Measurements from ENCODE around the gene CYB5R4. TPM values are rescaled to one million over a fixed set of nuclear protein-coding genes. Genes with fewer than 3 reads are reported as not detected.

The CYB5R4 gene
- polyA plus RNA-seq, 1 of the 3 experiments (the other 2 are of a cell fraction) = 3.3 TPM

DNA sequence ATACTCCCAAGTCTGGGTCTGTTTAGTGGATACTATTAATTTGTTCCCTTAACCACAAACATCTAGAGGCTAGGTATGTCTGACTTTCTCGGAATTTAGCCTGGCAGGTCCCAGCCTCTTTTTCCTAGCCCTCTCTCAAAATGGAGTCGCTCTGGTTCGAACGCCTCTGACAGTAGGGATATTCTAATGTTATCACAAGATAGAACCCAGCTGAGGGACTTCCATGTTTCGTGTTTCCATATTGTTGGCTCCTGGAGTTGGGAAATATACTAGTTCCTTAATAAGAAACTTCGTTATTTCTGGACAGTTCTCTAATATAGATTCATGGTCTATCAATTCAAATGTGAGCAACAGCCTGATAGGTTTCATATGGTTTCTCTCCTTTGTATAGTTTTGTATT is 16.4 kb downstream of the CYB5R4 start:
- Histone ChIP-seq H3K4me1 (ENCODE audit: control insufficient read depth in 1 of 2, insufficient read depth in 2 of 2, low read depth in 1 of 2, low read length in 1 of 2) (peaks cover 0 to 2% of the 10 kb centered on the region in 2 experiments; a peak in 3 of 4 replicates), H4K20me1 (ENCODE audit: insufficient read depth) (peaks cover 4% of the 10 kb centered on the region; the same call in 1 of the 2 replicates), H3K4me3 (ENCODE audit: low read depth in 2 of 2, low read length in 1 of 2) (no peak overlapping the region), H3K36me3 (replicated peaks in 1 of 2; ENCODE audit: control insufficient read depth in 1 of 2, insufficient read depth in 2 of 2, low read length in 1 of 2) (peaks cover 0 to 3% of the 10 kb centered on the region in 2 experiments), H3K9me2 (no peaks in the 10 kb centered on the region), H2AFZ (ENCODE audit: low read depth) (no peak overlapping the region), H3F3A (replicated peaks; ENCODE audit: insufficient read depth) (no peaks in the 10 kb centered on the region), H3K27me3 (ENCODE audit: insufficient read depth) (no peaks in the 10 kb centered on the region), H3K27ac (ENCODE audit: low read depth in 2 of 2, low read length in 1 of 2) (no peak overlapping the region), H3K4me2 (no peak overlapping the region), H3K9ac (no peak overlapping the region), H3K9me3 (no peaks in the 10 kb centered on the region), H3K79me2 (ENCODE audit: insufficient read depth) (0 out of 2 replicates have a peak, but pooled peaks cover 5% of the 10 kb centered on the region)
- DNase-seq = no peak
- WGBS (ENCODE audit: low lambda C conversion rate) = 94% methylated on average over 6 of the region's 6 CpGs
- TF ChIP-seq POLR2AphosphoS5 (IDR thresholded peaks at IDR 0.05; ENCODE audit: low read depth, low read length) (no peak), FOSL2 (IDR thresholded peaks at IDR 0.05; ENCODE audit: borderline replicate concordance, low read depth) (no peak), EZH2phosphoT487 (IDR thresholded peaks at IDR 0.05; ENCODE audit: borderline replicate concordance, low read depth) (no peak), RCOR1 (IDR thresholded peaks at IDR 0.05; ENCODE audit: low read length) (no peak), MAX (IDR thresholded peaks at IDR 0.05; ENCODE audit: low read depth) (no peak), FOXJ3 (CRISPR knock-in tag; IDR thresholded peaks at IDR 0.05) (no peak), FOXM1 (IDR thresholded peaks at IDR 0.05; ENCODE audit: low read depth) (no peak), JUND (IDR thresholded peaks at IDR 0.05) (no peak), ZBTB33 (IDR thresholded peaks at IDR 0.05; ENCODE audit: borderline replicate concordance, low read depth) (no peak), GATA2 (CRISPR knock-in tag; IDR thresholded peaks at IDR 0.05) (no peak)
- POLR2A ChIA-PET = no interaction called here
- CTCF ChIA-PET = interaction anchor here (0.8 kb wide), 1 partner anchor 10 kb away, joined by 3 read pairs; no protein-coding TSS in a partner anchor

DNA sequence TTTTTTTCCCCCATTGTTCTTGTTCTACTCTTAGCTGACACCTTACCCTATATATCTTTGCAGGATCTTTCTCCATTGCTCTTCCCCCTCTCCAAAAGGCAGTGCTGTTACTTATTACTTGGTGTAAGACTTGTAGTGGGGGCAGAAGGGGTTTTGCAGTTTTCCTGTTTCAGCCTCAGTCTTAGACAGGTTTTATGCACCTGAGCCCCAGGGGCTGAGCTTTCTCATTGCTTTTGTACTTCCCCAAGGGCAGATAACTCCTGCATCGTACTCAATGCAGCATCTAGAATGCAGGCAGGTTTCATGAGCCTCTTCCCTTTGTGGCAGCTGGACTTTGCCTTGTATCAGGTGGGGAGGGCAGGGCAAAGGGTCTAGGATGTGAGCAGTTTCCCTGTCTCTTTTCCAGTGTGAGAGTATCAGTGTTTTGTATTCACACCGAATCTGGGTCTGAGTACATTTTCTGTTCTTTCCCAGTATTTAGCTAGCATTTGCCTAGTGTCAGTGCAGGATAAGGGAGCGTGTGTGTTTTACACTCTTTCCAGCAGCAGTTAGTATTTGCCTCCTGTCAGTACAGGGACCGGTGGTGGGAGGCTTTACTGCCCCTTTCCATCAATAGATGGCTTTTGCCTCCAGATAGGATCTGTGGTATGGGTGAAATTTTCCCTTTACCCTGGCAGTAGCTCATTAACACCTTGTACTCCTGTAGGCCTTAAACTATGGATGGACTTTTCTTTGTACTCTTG is 19.6 kb downstream of the CYB5R4 start:
- no peaks in the 10 kb centered on the region for H3K9me2 ChIP-seq
- H3K4me2 ChIP-seq = no peak overlapping the region
- no peaks in the 10 kb centered on the region for H3F3A ChIP-seq (replicated peaks; ENCODE audit: insufficient read depth)
- no peak overlapping the region for H2AFZ ChIP-seq (ENCODE audit: low read depth)
- H3K27me3 ChIP-seq (ENCODE audit: insufficient read depth) = no peaks in the 10 kb centered on the region
- H3K4me3 ChIP-seq (ENCODE audit: low read depth in 2 of 2, low read length in 1 of 2) = no peak overlapping the region
- H3K79me2 ChIP-seq (ENCODE audit: insufficient read depth) = 0 out of 2 replicates have a peak, but pooled peaks cover 5% of the 10 kb centered on the region
- H3K9me3 ChIP-seq = no peaks in the 10 kb centered on the region
- DNase-seq = no peak
- H3K36me3 ChIP-seq (replicated peaks in 1 of 2; ENCODE audit: control insufficient read depth in 1 of 2, insufficient read depth in 2 of 2, low read length in 1 of 2) = peaks cover 0 to 5% of the 10 kb centered on the region in 2 experiments
- ChIA-PET CTCF (interaction anchor here (0.9 to 1.5 kb wide), 4 partner anchors 9 to 348 kb away, joined by 3 to 8 read pairs (median 3); partner anchors contain the start of gene CEP162), POLR2A (no interaction called here)
- H3K9ac ChIP-seq = no peak overlapping the region
- H4K20me1 ChIP-seq (ENCODE audit: insufficient read depth) = peaks cover 5% of the 10 kb centered on the region; the same call in 1 of the 2 replicates
- H3K4me1 ChIP-seq (ENCODE audit: control insufficient read depth in 1 of 2, insufficient read depth in 2 of 2, low read depth in 1 of 2, low read length in 1 of 2) = peaks cover 2 to 4% of the 10 kb centered on the region in 2 experiments; a peak in 3 of 4 replicates
- H3K27ac ChIP-seq (ENCODE audit: low read depth in 2 of 2, low read length in 1 of 2) = no peak overlapping the region; a peak in 1 of 4 replicates
- 71% methylated on average over 4 of the region's 4 CpGs for WGBS (ENCODE audit: low lambda C conversion rate)
- no peak for TF ChIP-seq SMC3 (IDR thresholded peaks at IDR 0.05; ENCODE audit: low read depth, low read length)
- no peak for TF ChIP-seq EZH2phosphoT487 (IDR thresholded peaks at IDR 0.05; ENCODE audit: borderline replicate concordance, low read depth)
- TF ChIP-seq REST (IDR thresholded peaks at IDR 0.05; ENCODE audit: low read depth, low read length) = no peak
- no peak for TF ChIP-seq ELF1 (IDR thresholded peaks at IDR 0.05)
- TF ChIP-seq TAF1 (IDR thresholded peaks at IDR 0.05; ENCODE audit: borderline replicate concordance, low read depth, low read length) = no peak
- TF ChIP-seq RFX5 (IDR thresholded peaks at IDR 0.05; ENCODE audit: low read length) = no peak
- no peak for TF ChIP-seq GATA2 (CRISPR knock-in tag; IDR thresholded peaks at IDR 0.05)
- TF ChIP-seq JUND (IDR thresholded peaks at IDR 0.05) = no peak
- no peak for TF ChIP-seq MEF2A (IDR thresholded peaks at IDR 0.05; ENCODE audit: borderline replicate concordance, low read depth)
- no peak for TF ChIP-seq FOXM1 (IDR thresholded peaks at IDR 0.05; ENCODE audit: low read depth)
- TF ChIP-seq TCF12 (IDR thresholded peaks at IDR 0.05) = no peak
- TF ChIP-seq, protein P1, sequence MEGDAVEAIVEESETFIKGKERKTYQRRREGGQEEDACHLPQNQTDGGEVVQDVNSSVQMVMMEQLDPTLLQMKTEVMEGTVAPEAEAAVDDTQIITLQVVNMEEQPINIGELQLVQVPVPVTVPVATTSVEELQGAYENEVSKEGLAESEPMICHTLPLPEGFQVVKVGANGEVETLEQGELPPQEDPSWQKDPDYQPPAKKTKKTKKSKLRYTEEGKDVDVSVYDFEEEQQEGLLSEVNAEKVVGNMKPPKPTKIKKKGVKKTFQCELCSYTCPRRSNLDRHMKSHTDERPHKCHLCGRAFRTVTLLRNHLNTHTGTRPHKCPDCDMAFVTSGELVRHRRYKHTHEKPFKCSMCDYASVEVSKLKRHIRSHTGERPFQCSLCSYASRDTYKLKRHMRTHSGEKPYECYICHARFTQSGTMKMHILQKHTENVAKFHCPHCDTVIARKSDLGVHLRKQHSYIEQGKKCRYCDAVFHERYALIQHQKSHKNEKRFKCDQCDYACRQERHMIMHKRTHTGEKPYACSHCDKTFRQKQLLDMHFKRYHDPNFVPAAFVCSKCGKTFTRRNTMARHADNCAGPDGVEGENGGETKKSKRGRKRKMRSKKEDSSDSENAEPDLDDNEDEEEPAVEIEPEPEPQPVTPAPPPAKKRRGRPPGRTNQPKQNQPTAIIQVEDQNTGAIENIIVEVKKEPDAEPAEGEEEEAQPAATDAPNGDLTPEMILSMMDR (IDR thresholded peaks at IDR 0.05) = no peak
- TF ChIP-seq NFIC (IDR thresholded peaks at IDR 0.05; ENCODE audit: borderline replicate concordance) = no peak
